Stimulated activated CD8-positive, alpha-beta memory T cell treated with anti-CD3 and anti-CD28 coated beads, Interleukin-2, amount 100 ng/mL, for 48 hours (primary cell): ENCODE measurements around the gene COL23A1.

Experiments
- DNase-seq, 2 donors: peaks; one replicate each; pipeline ENCODE4 v3.0.0-alpha.2; 2020; ENCODE audit warnings: low read depth in 2 of 2

COL23A1 gene

GRCh38 chr5:178532236-178532635, 58.0 kb downstream of the COL23A1 start:
- DNase-seq, result no peak

DNA sequence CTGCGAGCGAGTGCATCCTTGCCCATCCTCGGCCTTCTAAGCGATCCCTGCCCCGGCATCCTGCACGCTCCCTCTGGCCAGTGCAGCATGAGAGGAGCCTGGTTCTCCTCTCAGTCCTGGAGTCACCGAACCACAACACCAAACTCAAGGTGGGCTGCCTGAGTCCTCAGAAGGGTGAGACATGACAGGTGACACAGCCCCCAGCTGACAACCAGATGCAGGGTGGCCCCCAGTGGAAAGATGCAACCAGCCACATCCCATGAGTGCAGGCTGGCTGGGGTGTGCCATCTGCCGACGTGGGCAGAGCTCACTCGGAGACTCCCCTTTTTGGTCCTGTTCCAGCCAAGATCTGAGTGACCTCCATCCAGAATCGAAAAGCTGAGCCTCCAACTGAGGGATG, 58.4 kb downstream of the COL23A1 start:
- DNase-seq, result no peak

DNA sequence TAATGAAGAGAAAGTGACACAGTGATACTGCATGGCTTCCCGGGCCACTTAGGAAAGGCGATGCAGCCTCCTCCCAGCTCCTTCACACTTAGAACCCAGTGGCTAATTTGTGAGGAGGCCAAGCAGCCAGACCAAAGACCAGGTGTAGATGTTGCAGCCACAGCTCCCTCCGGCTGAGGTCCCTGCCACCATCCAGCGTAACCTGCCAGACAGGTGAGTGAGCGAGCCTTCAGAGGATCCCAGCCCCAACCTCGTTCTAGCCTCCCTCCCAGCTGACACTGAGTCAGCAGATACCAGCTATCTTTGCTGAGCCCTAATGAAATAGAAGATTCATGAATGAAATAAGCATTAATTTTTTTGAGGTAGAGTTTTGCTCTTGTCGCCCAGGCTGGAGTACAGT, 59.7 kb downstream of the COL23A1 start:
- DNase-seq, result no peak

GRCh38 chr5:178529080-178529479, 61.1 kb downstream of the COL23A1 start:
- DNase-seq, result no peak

DNA sequence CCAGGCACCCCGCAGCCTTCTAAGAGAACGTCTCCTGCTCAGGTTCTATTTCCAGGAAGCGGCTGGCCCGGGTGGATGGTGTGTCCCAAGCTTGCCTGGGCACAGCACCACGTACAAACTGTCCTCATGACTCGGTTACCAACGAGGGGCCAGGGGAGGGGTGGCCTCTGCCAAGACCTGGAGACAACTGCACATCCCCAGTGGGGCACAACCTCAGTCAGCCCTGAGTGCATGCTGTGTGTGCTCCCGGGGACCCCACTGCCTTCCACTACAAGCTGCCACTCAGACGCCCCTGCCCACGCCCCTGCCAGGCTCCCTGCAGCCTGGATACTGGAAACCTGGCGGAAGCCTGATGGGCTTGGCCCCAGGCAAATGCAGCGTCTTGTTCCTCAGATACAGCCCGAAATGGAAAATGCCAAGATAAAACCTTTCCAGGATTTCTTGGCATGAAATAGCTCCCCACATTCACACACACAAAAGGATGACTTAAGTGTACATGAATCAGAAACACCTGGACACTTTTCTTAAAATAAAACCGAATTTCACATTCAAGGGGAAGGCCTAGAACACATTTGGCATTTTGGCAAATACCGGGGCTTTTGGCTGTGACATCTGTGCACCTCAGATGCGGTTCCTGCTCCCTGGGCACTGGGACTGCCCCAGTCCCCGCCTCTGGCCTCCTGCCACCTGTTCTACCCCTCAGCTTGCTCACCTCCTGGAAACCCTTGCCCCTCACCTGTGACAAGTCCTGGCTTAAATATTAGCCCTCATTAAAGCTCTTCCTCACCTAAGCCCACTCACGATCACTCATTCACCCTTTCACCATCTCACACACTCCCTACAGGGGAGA, 62.5 kb downstream of the COL23A1 start:
- no peak for DNase-seq

DNA sequence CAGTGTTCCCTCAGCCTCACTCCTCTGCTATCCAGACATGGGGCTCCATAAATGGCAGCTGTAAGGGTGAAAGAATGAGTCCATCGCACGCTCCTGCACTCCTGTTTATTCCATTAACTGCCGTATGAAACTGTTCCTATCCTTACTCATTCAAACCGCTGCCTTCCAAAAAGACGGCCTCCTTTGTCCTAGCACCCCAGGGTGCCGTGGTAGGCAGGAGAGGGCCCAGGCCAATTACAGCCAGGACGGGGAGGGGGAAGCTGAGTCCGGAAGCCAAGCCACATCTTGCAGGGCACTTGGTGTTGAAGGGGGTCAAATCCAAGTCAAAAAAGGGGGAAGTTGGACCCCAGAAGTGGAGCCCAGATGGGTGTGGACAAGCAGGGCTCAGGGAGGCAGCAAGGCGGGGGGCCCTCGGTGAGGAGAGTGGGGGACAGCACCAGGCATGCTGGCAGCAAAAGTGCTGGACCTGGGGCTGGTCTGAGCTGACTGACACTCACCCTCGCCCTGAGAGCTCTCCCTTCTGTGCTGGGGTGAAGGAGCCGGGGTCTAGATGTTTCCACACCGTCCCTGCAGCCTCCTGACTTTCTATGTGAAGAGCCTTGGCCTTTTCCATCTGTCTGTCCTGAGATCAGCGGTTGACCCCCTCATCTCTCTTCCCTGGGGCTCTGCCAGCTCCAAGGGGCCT, 63.3 kb downstream of the COL23A1 start:
- DNase-seq, result no peak

- DNase-seq, result no peak
Observed at GRCh38 chr5:178525906-178526732, 64.1 kb downstream of the COL23A1 start.

- DNase-seq, result no peak
Observed at GRCh38 chr5:178524093-178524882, 65.9 kb downstream of the COL23A1 start.

- DNase-seq, result no peak
Observed at GRCh38 chr5:178522361-178522760, 67.8 kb downstream of the COL23A1 start.

DNA sequence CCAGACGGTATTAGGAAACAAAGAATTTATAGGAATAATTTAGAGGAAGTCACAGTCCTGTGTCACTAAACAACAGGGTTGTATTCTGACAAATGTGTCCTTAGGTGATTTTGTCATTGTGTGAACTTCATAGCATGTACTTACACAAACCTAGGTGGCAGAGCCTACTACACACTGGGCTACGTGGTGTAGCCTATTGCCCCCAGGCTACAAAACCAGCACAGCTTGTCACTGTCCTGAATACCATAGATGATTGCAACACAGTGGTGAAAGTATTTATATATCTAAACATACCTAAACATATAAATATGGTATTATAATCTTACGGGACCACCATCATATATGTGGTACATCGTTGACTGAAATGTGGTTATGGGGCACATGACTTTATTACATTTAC, 69.3 kb downstream of the COL23A1 start:
- no peak for DNase-seq

GRCh38 chr5:178519804-178520203, 70.4 kb downstream of the COL23A1 start:
- DNase-seq, result no peak

GRCh38 chr5:178519155-178519554, 71.0 kb downstream of the COL23A1 start:
- no peak for DNase-seq

DNA sequence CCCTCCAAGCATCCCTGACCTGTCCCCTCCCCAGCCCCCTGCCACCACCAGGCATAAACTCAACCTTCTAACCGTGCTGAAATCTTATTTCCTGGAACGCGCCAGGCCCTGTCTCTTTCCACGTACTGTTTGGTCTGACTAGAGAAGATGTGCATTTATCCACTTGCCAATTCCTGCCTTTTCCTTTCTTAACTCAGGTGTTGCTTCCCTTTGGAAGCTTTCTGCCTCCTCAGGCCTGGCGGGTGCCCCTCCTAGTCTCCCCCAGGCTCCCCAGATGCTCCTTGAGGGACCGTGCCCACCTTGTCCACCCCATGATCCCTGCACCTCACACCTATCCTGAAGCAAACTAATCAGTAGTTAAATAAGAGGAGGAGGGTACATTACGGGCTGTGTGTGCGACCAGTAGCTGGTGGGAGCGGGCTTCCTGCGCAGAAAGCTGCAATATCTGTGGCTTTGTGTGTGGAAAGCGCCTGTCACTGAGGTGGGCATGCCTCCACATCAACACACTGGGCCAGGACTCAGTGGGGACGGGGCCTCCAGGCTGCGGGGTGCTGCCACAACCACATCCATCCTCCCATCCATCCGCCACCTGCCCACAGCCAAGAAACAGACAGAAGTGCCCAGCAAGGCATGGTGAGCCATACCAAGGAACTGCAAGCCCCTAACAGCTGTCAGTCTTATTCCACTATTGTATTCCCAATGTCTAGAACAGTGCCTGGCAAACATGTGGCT, 73.5 kb downstream of the COL23A1 start:
- DNase-seq, result no peak

DNA sequence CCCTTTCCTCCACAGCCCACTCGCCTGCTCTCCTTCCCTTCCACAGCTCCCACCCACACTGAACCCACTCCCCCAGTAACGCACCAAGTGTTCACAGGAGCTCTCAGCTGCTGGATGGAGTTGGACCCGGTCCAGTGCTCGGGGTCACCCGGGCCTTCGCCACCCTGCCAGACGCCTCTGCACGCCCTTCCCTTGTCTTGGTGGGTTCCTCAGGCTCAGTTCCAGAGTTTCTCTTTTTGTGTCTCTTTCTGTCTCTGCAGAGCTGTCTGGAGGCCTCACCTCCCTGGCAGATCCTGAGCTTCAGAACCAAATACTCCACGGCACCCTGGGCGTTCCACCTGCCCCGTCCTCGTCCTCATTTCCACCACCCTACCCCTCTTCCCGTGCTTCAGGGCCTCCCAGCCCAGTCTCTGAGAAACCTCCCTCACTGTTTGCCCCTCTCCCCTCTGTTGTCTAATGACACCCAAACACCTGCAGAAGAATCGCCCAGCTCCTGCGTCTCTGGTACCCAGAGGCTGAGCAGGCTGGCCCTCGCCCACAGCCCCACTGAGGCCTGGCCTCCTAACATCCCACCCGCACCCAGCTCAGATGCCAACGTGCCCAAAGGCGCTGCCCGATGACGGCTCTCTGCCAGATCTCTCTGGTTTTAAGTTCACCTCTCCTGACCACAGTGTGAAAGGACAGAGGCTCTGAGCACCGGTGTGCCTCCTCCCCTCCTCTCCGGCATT, 74.3 kb downstream of the COL23A1 start:
- DNase-seq, result no peak

GRCh38 chr5:178514851-178515418, 75.3 kb downstream of the COL23A1 start:
- no peak for DNase-seq

GRCh38 chr5:178511172-178511571, 79.0 kb downstream of the COL23A1 start:
- DNase-seq, result no peak

GRCh38 chr5:178509491-178510057, 80.6 kb downstream of the COL23A1 start:
- no peak for DNase-seq

GRCh38 chr5:178507151-178507932, 82.9 kb downstream of the COL23A1 start:
- DNase-seq, result no peak
